ENCODE data around the gene OS9.

OS9 gene

DNA sequence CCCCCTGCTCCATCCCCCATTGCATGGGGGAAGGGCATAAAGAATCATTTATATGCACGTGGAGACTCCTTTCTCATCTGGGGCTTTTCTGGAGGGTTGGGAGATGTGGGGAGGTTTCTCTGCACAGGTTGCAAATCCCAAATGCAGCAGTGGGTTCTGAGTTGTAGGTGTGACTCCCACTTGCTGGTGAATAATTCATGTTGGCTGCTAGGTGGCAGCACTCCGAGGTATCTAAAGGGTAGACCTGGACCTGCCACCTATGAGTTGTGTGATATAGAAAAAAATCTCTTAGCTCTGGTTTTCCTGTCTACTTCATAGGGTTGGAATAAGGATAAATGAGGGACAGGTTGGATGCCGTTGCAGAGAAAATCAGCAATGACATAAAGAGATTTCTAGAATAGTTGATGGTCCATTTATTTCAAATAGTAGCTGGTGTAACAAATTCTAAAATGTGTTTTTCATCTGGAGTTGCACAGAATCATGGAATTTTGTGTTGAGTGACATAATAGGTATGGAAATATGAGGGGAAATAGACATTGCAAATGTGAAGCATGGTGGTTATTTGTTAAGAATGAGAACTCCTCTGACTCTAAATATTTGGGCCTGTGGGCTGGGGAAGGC, 65.5 kb downstream of the OS9 start:
- no peaks in the 10 kb centered on the region for H3K27me3 Mint-ChIP-seq
- no peaks in the 10 kb centered on the region for H3K9me3 Mint-ChIP-seq
- H3K4me1 Mint-ChIP-seq = peaks cover 59% of the 10 kb centered on the region
- H3K4me3 Mint-ChIP-seq = no peak overlapping the region
- DNase-seq (no peak), ATAC-seq (peak; percentile 42)
- H3K27ac Mint-ChIP-seq = no peak overlapping the region

DNA sequence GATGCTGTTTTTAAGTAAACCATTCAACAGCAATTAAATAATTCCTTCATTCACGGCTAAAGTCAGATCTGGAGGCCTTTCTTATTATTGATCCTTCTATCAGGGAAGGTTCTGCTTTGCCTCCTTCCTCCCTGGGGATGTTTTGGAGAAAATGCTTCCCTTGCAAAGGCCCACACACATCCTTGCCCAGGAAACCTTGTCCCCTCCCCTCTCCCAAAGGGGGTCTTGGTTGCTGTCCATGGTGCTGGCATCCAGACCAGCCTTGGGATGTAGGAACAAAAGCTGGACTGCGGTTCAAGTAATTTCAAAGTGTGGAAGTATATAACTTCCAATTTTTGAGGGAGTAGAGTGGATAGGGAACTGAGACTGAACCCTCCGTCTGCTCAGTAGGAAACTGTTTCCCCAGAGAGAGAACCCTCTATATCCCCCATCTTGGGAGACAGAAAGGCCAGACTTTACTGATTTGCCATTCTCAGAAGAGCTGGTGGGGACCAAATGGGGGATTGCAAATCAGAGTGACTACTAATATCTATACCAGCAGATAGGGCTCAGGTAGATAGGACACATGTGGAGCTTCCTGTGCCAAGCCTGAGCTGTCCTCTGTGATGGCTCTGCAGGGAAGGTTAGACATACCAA, 66.5 kb downstream of the OS9 start:
- peaks cover 65% of the 10 kb centered on the region for H3K4me1 Mint-ChIP-seq
- ATAC-seq = no peak
- no peak for DNase-seq
- H3K27ac Mint-ChIP-seq = no peak overlapping the region
- no peaks in the 10 kb centered on the region for H3K27me3 Mint-ChIP-seq
- no peaks in the 10 kb centered on the region for H3K9me3 Mint-ChIP-seq
- no peak overlapping the region for H3K4me3 Mint-ChIP-seq

DNA sequence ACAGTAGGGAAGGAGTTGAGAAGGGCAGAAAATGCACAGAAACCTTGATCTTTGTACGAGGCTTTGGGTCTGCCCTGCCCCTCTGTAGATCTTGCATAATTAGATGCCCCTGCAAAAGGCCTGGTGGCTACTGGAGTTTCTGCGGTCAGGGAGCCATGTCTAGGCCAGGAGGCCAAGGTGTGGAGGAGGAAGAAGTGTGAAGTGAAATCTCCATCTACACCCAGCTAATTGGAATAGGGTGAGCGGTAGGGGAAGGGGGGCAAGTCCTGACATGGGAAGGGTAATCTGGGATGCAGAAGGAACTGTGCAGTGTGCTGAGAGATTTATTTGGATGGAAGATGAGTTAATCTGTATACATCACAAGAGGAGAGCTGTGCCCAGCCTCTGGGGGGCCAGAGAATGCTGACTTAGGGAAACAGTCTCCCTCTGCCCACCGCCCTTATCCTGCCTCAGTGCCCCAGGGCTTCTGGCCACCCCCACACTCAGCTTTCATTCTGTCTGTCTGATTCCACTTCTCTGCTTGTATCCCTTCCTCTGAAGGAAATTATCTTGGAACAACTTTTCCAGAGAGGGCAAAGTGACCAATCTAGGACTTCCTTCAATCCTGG, 67.6 kb downstream of the OS9 start:
- H3K4me1 Mint-ChIP-seq = peaks cover 70% of the 10 kb centered on the region
- DNase-seq = no peak
- H3K9me3 Mint-ChIP-seq = no peaks in the 10 kb centered on the region
- H3K27ac Mint-ChIP-seq = no peak overlapping the region
- ATAC-seq = no peak
- H3K27me3 Mint-ChIP-seq = peaks cover 4% of the 10 kb centered on the region
- H3K4me3 Mint-ChIP-seq = no peak overlapping the region

DNA sequence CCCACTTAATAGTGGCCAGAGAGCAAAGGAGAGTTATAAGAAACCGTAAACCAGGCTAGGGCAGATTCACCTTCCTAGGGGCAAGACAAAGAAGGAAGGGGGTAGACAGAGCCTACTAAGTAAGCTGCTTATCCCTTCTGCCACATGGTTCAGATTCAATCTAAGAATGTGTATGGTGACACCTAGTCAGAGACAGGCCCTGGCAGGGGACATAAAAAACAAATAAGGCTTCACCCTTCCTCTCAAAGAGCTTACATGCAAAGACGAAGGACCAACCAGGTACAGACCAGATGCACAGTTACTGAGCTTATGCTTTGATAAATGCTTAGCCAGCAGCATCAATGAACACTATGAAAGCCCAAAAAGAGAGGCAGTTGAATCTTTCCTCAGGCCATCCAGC, 68.5 kb downstream of the OS9 start:
- Mint-ChIP-seq H3K9me3 (no peaks in the 10 kb centered on the region), H3K4me3 (no peak overlapping the region), H3K4me1 (peaks cover 73% of the 10 kb centered on the region), H3K27ac (no peak overlapping the region), H3K27me3 (peaks cover 8% of the 10 kb centered on the region)
- ATAC-seq (no peak), DNase-seq (no peak)

DNA sequence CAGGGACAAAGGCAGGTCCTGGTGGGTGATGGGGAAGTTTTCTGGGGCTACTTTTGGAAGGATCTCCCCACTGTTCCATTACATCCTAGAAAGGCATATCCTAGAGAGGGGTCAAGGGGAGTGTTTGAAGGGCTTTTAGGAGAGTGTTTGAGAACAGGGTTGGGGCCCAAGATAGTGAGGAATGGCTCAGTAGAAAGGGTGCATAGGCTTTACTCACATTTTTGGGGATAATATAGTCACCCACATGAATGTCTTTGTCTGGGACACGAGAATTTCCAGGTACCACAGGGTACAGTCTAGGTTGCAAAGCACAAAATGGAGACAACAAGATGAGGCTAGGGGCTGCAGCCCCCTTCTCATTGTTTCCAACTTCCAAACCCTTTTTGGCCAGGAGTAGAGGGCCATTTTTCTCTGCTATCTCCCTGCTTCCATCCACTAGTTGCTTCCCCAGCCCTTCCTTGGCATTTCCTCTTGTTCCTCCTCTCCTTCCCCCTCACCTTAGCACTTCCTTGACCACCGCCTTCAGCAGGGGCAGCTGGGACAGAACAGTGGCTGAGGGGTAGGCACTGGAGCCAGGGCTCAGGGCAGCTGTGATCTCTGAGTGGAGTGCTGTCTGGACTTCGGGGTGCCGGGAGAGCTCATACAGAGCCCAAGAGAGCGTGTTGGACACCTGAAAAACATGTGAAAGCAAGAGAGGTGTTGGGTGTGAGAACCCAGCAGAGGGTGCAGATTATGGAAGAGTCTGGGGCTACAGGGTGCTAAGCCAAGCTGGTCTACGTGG, 70.1 kb downstream of the OS9 start:
- ATAC-seq (no peak), DNase-seq (no peak)
- Mint-ChIP-seq H3K4me1 (peaks cover 66% of the 10 kb centered on the region), H3K9me3 (no peaks in the 10 kb centered on the region), H3K27me3 (peaks cover 8% of the 10 kb centered on the region), H3K27ac (peak overlapping the region in 1 of 2 donors; percentile 57), H3K4me3 (peak overlapping the region; percentile 88 to 97)

DNA sequence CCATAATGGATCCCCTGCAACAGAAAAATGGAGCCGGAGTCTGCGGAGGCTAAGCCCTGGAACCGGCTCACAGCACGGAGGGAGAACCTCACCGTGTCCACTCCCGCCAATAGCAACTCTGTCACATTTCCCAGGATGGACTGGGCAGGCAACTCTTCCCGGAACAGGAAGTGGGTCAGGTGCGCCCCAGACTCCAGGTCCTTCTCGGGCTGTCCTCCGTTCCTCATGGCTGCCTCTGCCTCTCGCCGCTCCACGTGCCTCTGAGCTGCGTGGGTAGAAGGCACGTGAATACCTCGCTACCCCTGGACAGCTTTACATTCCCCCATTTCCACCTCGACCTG, 70.7 kb downstream of the OS9 start:
- no peaks in the 10 kb centered on the region for H3K9me3 Mint-ChIP-seq
- H3K27ac Mint-ChIP-seq = peak overlapping the region in 1 of 2 donors; percentile 51
- no peak for DNase-seq
- peak; percentile 26 for ATAC-seq
- H3K27me3 Mint-ChIP-seq = peaks cover 8% of the 10 kb centered on the region
- peaks cover 61% of the 10 kb centered on the region for H3K4me1 Mint-ChIP-seq
- H3K4me3 Mint-ChIP-seq = peak overlapping the region; percentile 88 to 97

DNA sequence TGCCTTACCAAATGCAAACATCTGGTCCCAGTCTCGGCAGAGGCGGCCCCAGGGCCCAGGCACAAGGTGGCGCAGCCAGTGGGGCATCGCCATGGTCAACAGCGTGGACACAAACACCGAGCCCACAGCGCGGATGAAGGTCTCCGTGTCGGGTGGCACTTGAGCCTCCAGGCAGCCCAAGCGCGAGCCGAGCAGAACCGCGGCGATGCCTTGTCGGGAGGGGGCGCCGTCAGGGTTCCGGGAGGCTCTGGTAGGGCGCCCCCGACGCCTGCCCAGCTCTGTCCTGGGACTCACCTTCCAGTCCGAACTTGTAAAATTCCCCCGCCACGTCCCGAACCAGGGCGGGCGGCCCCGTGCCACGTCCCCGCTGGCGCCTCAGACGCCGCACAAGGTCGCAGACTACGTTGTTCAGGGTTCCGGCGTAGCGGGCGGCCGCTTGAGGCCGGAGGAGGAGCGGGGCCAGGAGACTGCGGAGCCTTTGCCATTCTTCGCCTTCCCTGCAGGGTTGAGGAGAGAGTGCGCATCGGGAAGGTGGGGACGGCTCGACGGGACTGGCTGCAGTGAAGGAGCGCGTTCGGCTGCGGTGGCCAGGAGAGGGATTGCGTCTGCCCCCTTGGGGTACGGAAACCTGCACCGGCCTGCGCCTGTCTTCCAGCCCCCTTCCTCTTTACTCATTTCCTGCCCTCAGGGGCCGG, 71.2 kb downstream of the OS9 start:
- ATAC-seq = peak; percentile 81

DNA sequence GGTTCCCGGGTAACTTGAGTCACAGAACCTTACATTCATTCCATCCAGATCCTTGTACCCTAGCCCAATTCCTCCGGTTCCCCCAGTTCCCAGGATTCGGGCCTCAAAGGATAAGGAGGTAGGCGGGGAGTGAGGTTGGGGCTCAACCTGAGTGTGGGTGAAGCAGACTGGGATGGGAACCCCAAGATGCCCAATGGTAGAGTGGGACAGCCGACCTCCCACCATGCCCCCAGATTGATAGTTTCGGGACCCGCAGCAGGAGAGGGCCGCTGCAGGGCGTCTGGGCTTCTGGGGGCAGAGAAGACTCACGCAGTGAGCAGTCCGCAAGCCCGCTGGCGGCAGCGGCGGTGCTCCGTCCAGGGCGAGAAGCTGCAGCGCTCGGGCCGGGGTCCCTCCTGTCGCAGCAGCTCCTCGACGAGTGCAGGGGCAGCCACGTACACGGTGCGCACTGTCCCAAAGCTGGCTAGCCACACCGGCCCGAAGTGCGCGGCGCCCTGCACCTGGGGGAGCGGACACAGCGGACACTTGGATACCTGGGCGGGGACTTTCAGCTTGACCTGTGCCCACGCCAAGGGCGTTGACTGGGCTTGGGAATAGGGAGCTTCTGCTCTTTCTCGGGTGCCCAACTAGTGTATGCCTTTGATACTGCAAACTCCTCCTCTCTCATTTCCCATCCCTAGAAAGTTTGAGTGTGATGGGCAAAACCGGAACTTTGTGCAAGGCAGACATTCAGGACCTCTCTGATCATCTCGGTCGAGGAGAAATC, 71.9 kb downstream of the OS9 start:
- H3K4me3 Mint-ChIP-seq = peak overlapping the region; percentile 88 to 97
- no peaks in the 10 kb centered on the region for H3K9me3 Mint-ChIP-seq
- DNase-seq (peak in 1 of 2 donors; percentile 24), ATAC-seq (peak; percentile 44)
- peaks cover 69% of the 10 kb centered on the region for H3K4me1 Mint-ChIP-seq
- peak overlapping the region in 1 of 2 donors; percentile 83 for H3K27ac Mint-ChIP-seq
- H3K27me3 Mint-ChIP-seq = peaks cover 8% of the 10 kb centered on the region

More for the DNA sequence above, 71.2 kb downstream of the OS9 start:
- Mint-ChIP-seq H3K27ac (peak overlapping the region; percentile 77 to 83), H3K9me3 (no peaks in the 10 kb centered on the region), H3K27me3 (peaks cover 8% of the 10 kb centered on the region), H3K4me1 (peaks cover 64% of the 10 kb centered on the region), H3K4me3 (peak overlapping the region; percentile 88 to 97)
- DNase-seq = peak; percentile 65 to 67

DNA sequence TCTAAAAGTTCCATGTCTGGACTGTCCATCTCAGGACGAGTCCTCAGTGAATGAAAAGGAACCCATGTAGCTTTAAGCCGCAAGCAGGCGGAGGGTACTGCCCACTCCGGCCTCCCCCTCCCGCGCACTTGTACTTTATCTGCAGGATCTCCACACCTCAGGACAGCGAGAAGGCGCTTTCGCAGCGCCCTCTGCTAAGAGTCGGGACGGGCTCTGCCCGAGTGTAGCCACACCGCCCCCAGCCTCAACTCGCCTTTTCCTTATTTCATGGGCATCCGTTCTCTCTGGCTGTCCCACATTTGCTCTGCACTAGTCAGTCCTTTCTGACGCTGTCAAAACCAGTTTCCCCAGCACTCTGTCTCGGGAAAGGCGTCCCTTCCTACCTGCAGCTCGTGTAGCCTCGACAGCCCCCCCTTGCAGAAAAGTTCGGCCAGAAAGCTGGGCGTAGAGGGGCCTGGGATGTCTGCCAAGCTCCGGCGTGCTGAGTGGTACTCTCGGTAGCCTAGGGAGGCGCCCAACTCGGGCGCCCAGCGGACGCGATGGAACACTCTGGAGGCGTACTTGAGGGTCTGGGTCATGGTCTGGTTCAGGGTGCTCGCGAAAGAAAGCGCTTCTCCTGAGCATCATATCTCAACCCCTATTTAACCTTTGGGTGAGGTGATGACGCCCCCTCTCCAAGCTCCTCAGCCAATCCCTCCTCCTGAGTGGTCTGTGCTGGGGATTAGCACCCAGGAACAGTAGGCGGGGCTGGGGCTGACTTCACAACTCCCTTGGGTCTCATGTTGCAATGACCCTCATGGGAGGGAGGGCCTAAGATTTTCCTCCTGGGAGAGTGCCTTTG, 72.8 kb downstream of the OS9 start, which contains the start of gene CYP27B1:
TSS of gene CYP27B1 (minus strand) at position 615 of the 841 bp plus-strand sequence. CDS start at position 578, 37 bp downstream.
- Mint-ChIP-seq H3K27me3 (peaks cover 8% of the 10 kb centered on the region), H3K27ac (no peak within 1 kb of the TSS), H3K4me3 (peak within 1 kb of the TSS; percentile 88 to 97), H3K4me1 (peaks cover 69% of the 10 kb centered on the region), H3K9me3 (no peaks in the 10 kb centered on the region)
- ATAC-seq (peak; percentile 34), DNase-seq (no peak)

DNA sequence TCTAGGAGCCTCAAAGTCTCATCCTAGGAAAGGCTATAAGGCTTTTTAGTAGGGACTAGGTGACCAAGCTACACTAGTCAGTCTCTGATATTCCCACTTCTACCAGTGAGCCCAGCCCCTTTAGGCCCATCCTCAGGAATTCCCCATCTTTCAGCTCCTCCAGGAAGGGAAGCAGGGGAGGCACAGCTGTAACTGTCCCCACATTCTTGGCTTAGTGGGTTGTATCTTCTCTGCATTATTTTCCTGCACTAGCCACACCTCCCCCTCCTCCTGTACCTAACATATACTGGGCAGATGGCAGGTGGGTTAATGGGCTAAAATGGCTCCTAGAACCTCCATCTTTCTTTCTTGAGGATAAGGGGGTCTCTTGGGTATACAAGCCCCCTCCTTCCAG, 73.4 kb downstream of the OS9 start:
- H3K27ac Mint-ChIP-seq = no peak overlapping the region
- peaks cover 68% of the 10 kb centered on the region for H3K4me1 Mint-ChIP-seq
- H3K4me3 Mint-ChIP-seq = no peak overlapping the region
- H3K9me3 Mint-ChIP-seq = no peaks in the 10 kb centered on the region
- H3K27me3 Mint-ChIP-seq = peaks cover 8% of the 10 kb centered on the region
- DNase-seq (no peak), ATAC-seq (no peak)

DNA sequence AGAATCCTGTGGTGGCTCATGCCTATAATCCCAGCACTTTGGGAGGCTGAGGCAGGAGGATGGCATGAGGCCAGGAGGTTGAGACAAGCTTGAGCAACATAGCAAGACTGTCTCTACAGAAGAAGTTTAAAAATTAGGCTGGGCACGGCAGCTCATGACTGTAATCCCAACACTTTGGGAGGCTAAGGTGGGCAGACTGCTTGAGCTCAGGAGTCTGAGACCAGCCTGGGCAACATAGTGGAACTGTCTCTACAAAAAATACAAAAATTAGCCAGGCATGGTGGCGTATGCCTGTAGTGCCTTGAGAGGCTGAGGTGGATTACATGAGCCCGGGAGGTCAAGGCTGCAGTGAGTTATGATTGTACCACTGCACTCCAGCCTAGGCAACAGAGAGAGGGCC, 73.9 kb downstream of the OS9 start:
- H3K4me3 Mint-ChIP-seq = no peak overlapping the region
- ATAC-seq (no peak), DNase-seq (no peak)
- no peak overlapping the region for H3K27ac Mint-ChIP-seq
- peaks cover 71% of the 10 kb centered on the region for H3K4me1 Mint-ChIP-seq
- H3K27me3 Mint-ChIP-seq = peaks cover 8% of the 10 kb centered on the region
- no peaks in the 10 kb centered on the region for H3K9me3 Mint-ChIP-seq

DNA sequence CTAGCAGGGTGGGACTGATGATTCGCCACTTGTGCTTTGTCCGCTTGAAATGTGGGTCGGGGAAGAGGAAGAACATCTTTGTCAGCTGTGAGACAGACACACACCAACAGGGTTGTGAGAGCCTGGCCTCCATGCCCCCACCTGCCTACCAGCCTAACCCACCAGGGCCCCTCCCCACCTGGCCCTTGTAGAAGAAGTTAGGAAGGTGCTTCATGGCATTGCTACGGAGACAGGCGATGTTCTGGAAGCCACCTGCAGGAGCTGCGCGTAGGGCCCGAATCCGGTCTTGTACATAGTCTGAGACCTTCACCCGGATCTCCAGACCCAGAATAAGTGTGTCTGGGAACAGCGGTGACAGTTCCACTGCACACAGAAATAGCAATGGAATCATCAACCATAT, 75.7 kb downstream of the OS9 start:
- Mint-ChIP-seq H3K4me3 (peak overlapping the region in 1 of 2 donors; percentile 10), H3K27me3 (peaks cover 8% of the 10 kb centered on the region), H3K4me1 (peaks cover 61% of the 10 kb centered on the region), H3K27ac (no peak overlapping the region), H3K9me3 (no peaks in the 10 kb centered on the region)
- ATAC-seq = no peak
- no peak for DNase-seq

DNA sequence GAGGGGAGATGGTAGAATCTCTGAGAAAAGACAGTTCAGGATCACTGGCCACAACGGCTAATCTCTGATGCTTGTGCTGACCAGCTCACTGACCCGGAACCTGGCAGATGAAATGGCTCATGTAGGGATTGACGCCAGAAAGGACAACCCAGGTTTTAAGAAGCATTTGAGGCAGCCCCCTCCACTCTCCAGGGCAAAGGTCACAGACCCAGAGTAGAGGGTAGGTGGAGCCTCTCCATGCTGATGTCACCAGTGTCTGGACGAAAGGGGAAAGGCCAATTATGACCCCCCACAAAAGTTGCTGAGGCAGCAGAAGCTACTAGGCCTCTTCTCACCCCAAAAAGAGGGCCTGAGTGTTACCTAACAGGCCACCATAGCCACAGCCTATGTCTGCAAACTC, 76.8 kb downstream of the OS9 start:
- peaks cover 49% of the 10 kb centered on the region for H3K4me1 Mint-ChIP-seq
- H3K4me3 Mint-ChIP-seq = peak overlapping the region in 1 of 2 donors; percentile 99
- no peak for ATAC-seq
- no peak for DNase-seq
- H3K27ac Mint-ChIP-seq = no peak overlapping the region
- H3K27me3 Mint-ChIP-seq = peaks cover 8% of the 10 kb centered on the region
- no peaks in the 10 kb centered on the region for H3K9me3 Mint-ChIP-seq

Measured in stimulated activated naive CD8-positive, alpha-beta T cell treated with anti-CD3 and anti-CD28 coated beads, Interleukin-15, amount 100 ng/mL, for 72 hours (primary cell).